Small intestine (tissue), 7 donors: ENCODE measurements around the gene TAS1R2. TPM values are rescaled to one million over a fixed set of nuclear protein-coding genes. Genes with fewer than 3 reads are reported as not detected.
"Not testable (repeated sequence)": the region's sequence is repeated elsewhere in the genome, so short reads cannot be mapped to it uniquely, and the experiment has no call there.

Experiments used
- DNase-seq, 2 donors: peaks; one replicate each; pipeline versions ENCODE4 v3.0.0 to v3.0.0-alpha.2; 2013
- FAIRE-seq: peaks from 2 replicates; lab custom pipeline; 2012; peaks lifted over from hg19 to GRCh38; lab: Jason Lieb, UNC
- H3K27ac ChIP-seq, 3 donors: one replicate each; pipeline ENCODE4 v1.5.1; 2013; ENCODE audit warnings: low read length in 2 of 3, mild to moderate bottlenecking in 2 of 3, control low read depth in 1 of 3, inconsistent platforms in 1 of 3, low read depth in 1 of 3, moderate library complexity in 1 of 3
- H3K27me3 ChIP-seq, 3 donors: one replicate each; pipeline ENCODE4 v1.6.1; 2013; ENCODE audit warnings: low read length in 3 of 3, inconsistent platforms in 1 of 3; ENCODE audit not compliant: control insufficient read depth in 3 of 3, insufficient read depth in 3 of 3
- H3K36me3 ChIP-seq, 3 donors: one replicate each; pipeline ENCODE4 v1.6.1; 2013; ENCODE audit warnings: low read length in 3 of 3, inconsistent platforms in 1 of 3, low read depth in 1 of 3, mild to moderate bottlenecking in 1 of 3, moderate library complexity in 1 of 3; ENCODE audit not compliant: control insufficient read depth in 3 of 3, insufficient read depth in 2 of 3
- H3K4me1 ChIP-seq, 3 donors: one replicate each; pipeline ENCODE4 v1.6.1; 2013; ENCODE audit warnings: low read length in 2 of 3, inconsistent platforms in 1 of 3, low read depth in 1 of 3, mild to moderate bottlenecking in 1 of 3, moderate library complexity in 1 of 3; ENCODE audit not compliant: control insufficient read depth in 3 of 3, insufficient read depth in 2 of 3
- H3K4me3 ChIP-seq, 3 donors: one replicate each; pipeline ENCODE4 v1.5.1; 2013; ENCODE audit warnings: low read length in 3 of 3, control low read depth in 1 of 3, inconsistent platforms in 1 of 3, low read depth in 1 of 3, mild to moderate bottlenecking in 1 of 3, moderate library complexity in 1 of 3
- H3K9me3 ChIP-seq, 2 donors: one replicate each; pipeline ENCODE4 v1.6.1; 2013; ENCODE audit warnings: low read depth in 1 of 2, low read length in 1 of 2; ENCODE audit not compliant: control insufficient read depth in 2 of 2, insufficient read depth in 1 of 2
- WGBS, 3 donors: extraction: QIAGEN DNeasy Blood & Tissue Kit; methylation state at CpG; one replicate each; pipeline ENCODE4 v1.1.7; 2013; 5-methylcytosine and 5-hydroxymethylcytosine counted together
- polyA plus RNA-seq, 4 donors: library from polyadenylated mRNA; stranded (reverse) in 3 of 4; unstranded in 1 of 4; fragments of 200-250 nt in 3 of 4; fragments of 120-200 nt in 1 of 4; gene quantifications; one replicate each; pipeline versions ENCODE4 v1.2.1 to v1.2.3, GENCODE V29; 2013
- donor health status: healthy with polysubstance abuse.
- donor health status: control.
- donor health status: control.
- donor health status: Bipolar disorder and iron deficiency.
- donor health status: healthy.

Gene TAS1R2
- polyA plus RNA-seq, 4 donors: not detected

GRCh38 chr1:18836654-18837053 lies 22.8 kb downstream of the TAS1R2 start:
- DNase-seq: no peak
- no peak overlapping the region for H3K4me3 ChIP-seq
- H3K27ac ChIP-seq: no peak overlapping the region
- no peak for FAIRE-seq
- no peaks in the 10 kb centered on the region for H3K4me1 ChIP-seq
- WGBS, 3 donors: 63 to 70% (median 64%) methylated on average over 5 of the region's 5 CpGs
- H3K9me3 ChIP-seq: no peaks in the 10 kb centered on the region
- peaks cover 0 to 3% (median 3%) of the 10 kb centered on the region in 3 donors for H3K27me3 ChIP-seq
- H3K36me3 ChIP-seq: no peaks in the 10 kb centered on the region

- H3K4me3 ChIP-seq, H3K27ac ChIP-seq, H3K4me1 ChIP-seq, FAIRE-seq, H3K9me3 ChIP-seq, H3K36me3 ChIP-seq, DNase-seq, H3K27me3 ChIP-seq: not testable (repeated sequence)
- 13 to 35% (median 21%) methylated on average over 1 of the region's 1 CpG for WGBS, 3 donors
These were observed 27.1 kb downstream of the TAS1R2 start for GRCh38 chr1:18832319-18832718.

DNA sequence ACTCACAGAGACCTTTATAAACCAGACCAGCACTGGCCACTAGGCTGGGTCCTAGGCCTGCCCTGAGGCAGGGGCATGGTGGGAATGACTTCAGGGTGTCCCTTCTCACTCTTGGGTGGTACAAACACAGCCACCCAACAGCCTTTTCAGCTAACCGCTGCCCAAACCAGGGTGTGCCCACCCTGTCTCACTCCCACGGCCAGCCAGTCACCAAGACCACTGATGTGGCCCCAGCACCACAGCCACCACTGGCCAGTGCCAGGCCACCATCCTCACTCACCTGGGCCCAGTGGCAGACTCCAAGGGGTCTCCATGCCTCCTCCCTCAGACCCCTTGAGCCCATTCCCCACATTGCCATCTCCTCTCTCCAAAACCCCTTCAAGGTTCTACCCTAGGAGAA lies 27.8 kb downstream of the TAS1R2 start:
- H3K27me3 ChIP-seq: peaks cover 0 to 3% (median 0%) of the 10 kb centered on the region in 3 donors
- H3K4me1 ChIP-seq: no peaks in the 10 kb centered on the region
- FAIRE-seq: no peak
- H3K9me3 ChIP-seq: no peaks in the 10 kb centered on the region
- DNase-seq: no peak
- H3K36me3 ChIP-seq: no peaks in the 10 kb centered on the region
- 81 to 100% (median 86%) methylated on average over 2 of the region's 2 CpGs for WGBS, 3 donors
- H3K27ac ChIP-seq: no peak overlapping the region
- no peak overlapping the region for H3K4me3 ChIP-seq

GRCh38 chr1:18830596-18830995 lies 28.9 kb downstream of the TAS1R2 start:
- Histone ChIP-seq H3K9me3 (no peaks in the 10 kb centered on the region), H3K36me3 (no peaks in the 10 kb centered on the region), H3K4me3 (no peak overlapping the region), H3K27ac (no peak overlapping the region), H3K27me3 (peaks cover 0 to 3% (median 0%) of the 10 kb centered on the region in 3 donors), H3K4me1 (no peaks in the 10 kb centered on the region)
- WGBS, 3 donors: 54 to 66% (median 60%) methylated on average over 11 to 12 of the region's 12 CpGs
- DNase-seq: no peak
- no peak for FAIRE-seq

DNA sequence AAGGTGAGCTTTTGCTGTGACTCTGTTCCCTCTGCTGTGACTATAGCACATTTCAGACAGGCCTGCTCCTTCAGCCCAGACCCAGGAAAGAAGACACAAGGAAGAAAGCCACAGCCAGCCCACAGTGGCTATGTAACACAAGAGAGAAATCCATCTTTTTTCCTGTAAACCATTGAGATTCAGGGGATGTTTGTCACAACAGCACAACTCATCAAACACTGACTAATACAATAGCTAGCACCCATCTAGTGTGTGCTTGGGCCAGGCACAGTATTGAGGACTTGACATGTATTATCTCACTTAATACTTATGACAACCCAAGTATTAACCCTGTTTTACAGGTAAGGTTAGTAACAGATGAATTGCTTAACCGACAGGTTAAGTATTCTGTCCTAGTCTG lies 29.8 kb downstream of the TAS1R2 start:
- H3K4me3 ChIP-seq: no peak overlapping the region
- DNase-seq (no peak), FAIRE-seq (no peak)
- 82 to 93% (median 90%) methylated on average over 1 of the region's 1 CpG for WGBS, 3 donors
- H3K9me3 ChIP-seq: no peaks in the 10 kb centered on the region
- H3K36me3 ChIP-seq: no peaks in the 10 kb centered on the region
- no peaks in the 10 kb centered on the region for H3K27me3 ChIP-seq
- no peaks in the 10 kb centered on the region for H3K4me1 ChIP-seq
- H3K27ac ChIP-seq: no peak overlapping the region

DNA sequence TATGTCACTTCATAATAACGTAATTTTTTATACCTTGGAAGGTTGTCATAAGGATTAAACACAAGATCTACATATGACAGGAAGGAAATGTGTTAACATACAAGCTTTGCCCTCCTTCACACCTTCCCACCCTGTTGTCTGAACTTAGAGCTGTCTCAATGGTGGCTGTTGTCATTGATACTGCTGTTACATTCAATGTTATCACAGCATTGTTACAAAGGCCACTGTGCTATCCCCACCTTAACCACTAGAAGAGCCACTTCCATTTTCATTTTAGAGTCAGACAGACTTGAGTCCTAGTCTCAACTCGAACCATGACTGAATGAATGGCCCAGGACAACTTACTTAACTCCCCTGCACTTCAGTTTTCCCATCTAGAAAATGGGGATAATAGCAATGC lies 31.2 kb downstream of the TAS1R2 start:
- Histone ChIP-seq H3K27ac (no peak overlapping the region), H3K9me3 (no peaks in the 10 kb centered on the region), H3K36me3 (no peaks in the 10 kb centered on the region), H3K4me1 (no peaks in the 10 kb centered on the region), H3K4me3 (no peak overlapping the region), H3K27me3 (no peaks in the 10 kb centered on the region)
- FAIRE-seq (no peak), DNase-seq (no peak)
- 19 to 49% (median 21%) methylated on average over 2 of the region's 2 CpGs for WGBS, 3 donors

GRCh38 chr1:18823438-18823837 lies 36.0 kb downstream of the TAS1R2 start:
- no peak for FAIRE-seq
- Histone ChIP-seq H3K4me1 (no peaks in the 10 kb centered on the region), H3K4me3 (no peak overlapping the region), H3K36me3 (no peaks in the 10 kb centered on the region), H3K27me3 (peaks cover 3 to 9% (median 8%) of the 10 kb centered on the region in 3 donors), H3K27ac (no peak overlapping the region), H3K9me3 (no peaks in the 10 kb centered on the region)
- 83 to 91% (median 86%) methylated on average over 6 of the region's 6 CpGs for WGBS, 3 donors
- no peak for DNase-seq

- Histone ChIP-seq H3K27ac (no peak overlapping the region), H3K9me3 (no peaks in the 10 kb centered on the region), H3K4me3 (no peak overlapping the region), H3K36me3 (no peaks in the 10 kb centered on the region), H3K4me1 (no peaks in the 10 kb centered on the region), H3K27me3 (peaks cover 3 to 14% (median 8%) of the 10 kb centered on the region in 3 donors)
- peak; percentile 53 to 70 for DNase-seq
- no peak for FAIRE-seq
- WGBS, 3 donors: 42 to 48% (median 43%) methylated on average over 22 of the region's 22 CpGs
These were observed 38.4 kb downstream of the TAS1R2 start for GRCh38 chr1:18820791-18821641.
